Measurements from ENCODE around the gene IGFBP1.

IGFBP1 gene

GRCh38 chr7:45886931-45887667, 1.2 kb upstream of the IGFBP1 start:
- no peak overlapping the region for H3K27ac ChIP-seq
- no peak for TF ChIP-seq CTCF (conservative IDR thresholded peaks at IDR 0.05)
- TF ChIP-seq ZFX (IDR thresholded peaks at IDR 0.05), result no peak

GRCh38 chr7:45888993-45889366, 692 bp downstream of the IGFBP1 start:
- no peak overlapping the region for H3K27ac ChIP-seq
- no peak for TF ChIP-seq CTCF (conservative IDR thresholded peaks at IDR 0.05)
- TF ChIP-seq ZFX (IDR thresholded peaks at IDR 0.05), result no peak

- TF ChIP-seq CTCF (conservative IDR thresholded peaks at IDR 0.05) (no peak), ZFX (IDR thresholded peaks at IDR 0.05) (no peak)
- H3K27ac ChIP-seq, result no peak overlapping the region
Measured at GRCh38 chr7:45889367-45890067, 1.2 kb downstream of the IGFBP1 start.

- H3K27ac ChIP-seq, result no peak overlapping the region
- TF ChIP-seq ZFX (IDR thresholded peaks at IDR 0.05), result no peak
- TF ChIP-seq CTCF (conservative IDR thresholded peaks at IDR 0.05), result no peak
Measured at GRCh38 chr7:45890125-45890901, 2.0 kb downstream of the IGFBP1 start.

- no peak overlapping the region for H3K27ac ChIP-seq
- TF ChIP-seq CTCF (conservative IDR thresholded peaks at IDR 0.05) (peak; percentile 85), ZFX (IDR thresholded peaks at IDR 0.05) (no peak)
Measured at GRCh38 chr7:45890902-45891461, 2.7 kb downstream of the IGFBP1 start.

- peak; percentile 69 for TF ChIP-seq CTCF (conservative IDR thresholded peaks at IDR 0.05)
- no peak for TF ChIP-seq ZFX (IDR thresholded peaks at IDR 0.05)
- H3K27ac ChIP-seq, result no peak overlapping the region
Measured at GRCh38 chr7:45891462-45892402, 3.4 kb downstream of the IGFBP1 start.

Measured in C4-2B (cell line).